HCT116 (cell line): ENCODE measurements around the gene CLDN5. TPM values are rescaled to one million over a fixed set of nuclear protein-coding genes. Genes with fewer than 3 reads are reported as not detected.

Experiments
- ATAC-seq: fragments of 200-7000 bp; cut with Tn5 transposase; 2 replicates; pipeline ENCODE4 v1.9.1; 2020; ENCODE audit warnings: mild to moderate bottlenecking, moderate library complexity
- BruUV-seq: library from RNA; stranded (reverse); fragments of 400-500 nt; replicated peaks from 2 replicates; lab custom pipeline; 2021; lab: Mats Ljungman, UMichigan
- CTCF ChIA-PET: fragments of 300-600 bp; sonication (Branson Sonifier 250); formaldehyde crosslinking; loops from one replicate; lab custom pipeline; 2021; ENCODE audit warnings: antibody characterized with exemption; lab: Charles Lee
- POLR2A ChIA-PET: fragments of 300-600, 350-600 bp; sonication (Branson Sonifier 250); formaldehyde crosslinking; loops from one replicate; lab custom pipeline; 2021; ENCODE audit warnings: antibody characterized with exemption; lab: Charles Lee
- RAD21 ChIA-PET, 2 experiments: fragments of 300-600 bp; sonication (Branson Sonifier 250); formaldehyde crosslinking; loops; one replicate each; lab custom pipeline; 2023; ENCODE audit warnings: low total read pairs in 2 of 2; ENCODE audit not compliant: uncharacterized antibody in 2 of 2, unreplicated experiment in 2 of 2, low non-redundant PET in 1 of 2; lab: Charles Lee
- DNase-seq: peaks from one replicate; pipeline ENCODE4 v3.0.0-alpha.2; 2010; ENCODE audit warnings: low read depth, low spot score
- H2AFZ ChIP-seq: fragments of 200-600 bp; shearing (Covaris generic), sonication (generic); 2 replicates; pipeline ENCODE4 v1.6.1; 2017; ENCODE audit warnings: low read depth, mixed run types, mixed read lengths, antibody characterized with exemption, low read length; ENCODE audit not compliant: poor library complexity, severe bottlenecking
- H3K27ac ChIP-seq: 2 replicates; pipeline ENCODE4 v1.5.1; 2012; ENCODE audit warnings: low read depth, low read length
- H3K27me3 ChIP-seq: fragments of 200-600 bp; sonication (generic); 2 replicates; pipeline ENCODE4 v1.6.1; 2016; ENCODE audit warnings: mixed run types, low read length, mixed read lengths; ENCODE audit not compliant: insufficient read depth
- H3K36me3 ChIP-seq, 2 experiments: fragments of 200-500 bp in 1 of 2; fragments of 200-600 bp in 1 of 2; sonication (Bioruptor generic) in 1 of 2; sonication (generic) in 1 of 2; 2 replicates each; pipeline versions ENCODE4 v1.5.1 to v1.6.1; 2014 to 2016; ENCODE audit warnings: low read length in 2 of 2, inconsistent platforms in 1 of 2, mixed read lengths in 1 of 2, mixed run types in 1 of 2; ENCODE audit not compliant: insufficient read depth in 2 of 2, control insufficient read depth in 1 of 2
- H3K4me1 ChIP-seq, 2 experiments: fragments of 200-600 bp in 1 of 2; sonication (generic) in 1 of 2; 2 replicates each; pipeline versions ENCODE4 v1.5.1 to v1.6.1; 2012 to 2017; ENCODE audit warnings: low read length in 2 of 2, inconsistent platforms in 1 of 2, mild to moderate bottlenecking in 1 of 2, mixed read lengths in 1 of 2, mixed run types in 1 of 2, moderate library complexity in 1 of 2; ENCODE audit not compliant: insufficient read depth in 2 of 2, control insufficient read depth in 1 of 2
- H3K4me2 ChIP-seq: fragments of 200-600 bp; sonication (generic); 2 replicates; pipeline ENCODE4 v1.6.1; 2017; ENCODE audit warnings: mixed run types, low read length, mixed read lengths
- H3K4me3 ChIP-seq, 2 experiments: fragments of 200-600 bp in 1 of 2; sonication (generic) in 1 of 2; replicated peaks in 1 of 2; 2 replicates each; pipeline ENCODE4 v1.5.1; 2011 to 2016; ENCODE audit warnings: low read length in 2 of 2, control low read depth in 1 of 2, low read depth in 1 of 2, mild to moderate bottlenecking in 1 of 2, mixed read lengths in 1 of 2, mixed run types in 1 of 2
- H3K79me2 ChIP-seq: fragments of 200-600 bp; sonication (generic); 2 replicates; pipeline ENCODE4 v1.6.1; 2017; ENCODE audit warnings: mild to moderate bottlenecking, mixed run types, low read length, moderate library complexity, mixed read lengths; ENCODE audit not compliant: insufficient read depth
- H3K9ac ChIP-seq: fragments of 200-600 bp; sonication (generic); 2 replicates; pipeline ENCODE4 v1.6.1; 2016; ENCODE audit warnings: low read length, mixed read lengths
- H3K9me2 ChIP-seq: fragments of 200-600 bp; sonication (generic), shearing (Covaris generic); 2 replicates; pipeline ENCODE4 v1.6.1; 2017; ENCODE audit warnings: mixed run types, mild to moderate bottlenecking, moderate library complexity; ENCODE audit not compliant: insufficient read depth
- H3K9me3 ChIP-seq, 2 experiments: fragments of 200-500 bp in 1 of 2; fragments of 200-600 bp in 1 of 2; sonication (Bioruptor generic) in 1 of 2; sonication (generic) in 1 of 2; 2 replicates each; pipeline ENCODE4 v1.6.1; 2014 to 2017; ENCODE audit warnings: low read length in 2 of 2, mixed read lengths in 2 of 2, inconsistent platforms in 1 of 2, low read depth in 1 of 2, mild to moderate bottlenecking in 1 of 2, mixed run types in 1 of 2, moderate library complexity in 1 of 2; ENCODE audit not compliant: control insufficient read depth in 1 of 2, insufficient read depth in 1 of 2
- H4K20me1 ChIP-seq: fragments of 200-600 bp; sonication (generic), shearing (Covaris generic); 2 replicates; pipeline ENCODE4 v1.6.1; 2017; ENCODE audit warnings: mixed run types, mild to moderate bottlenecking, moderate library complexity; ENCODE audit not compliant: insufficient read depth
- ATF3 ChIP-seq: IDR thresholded peaks from 2 replicates; pipeline ENCODE4 v1.6.1; 2012
- CBX3 ChIP-seq: IDR thresholded peaks from 2 replicates; pipeline ENCODE4 v1.6.1; 2012; ENCODE audit warnings: low read depth
- CEBPB ChIP-seq: IDR thresholded peaks from 2 replicates; pipeline ENCODE4 v1.6.1; 2012; ENCODE audit warnings: low read depth
- CTCF ChIP-seq, 3 experiments: fragments of 200-600 bp in 1 of 3; sonication (generic) in 1 of 3; IDR thresholded peaks in 2 of 3; conservative IDR thresholded peaks in 1 of 3; 2 replicates each; pipeline ENCODE4 v1.5.1; 2012 to 2017; ENCODE audit warnings: low read depth in 2 of 3, low read length in 2 of 3, antibody characterized with exemption in 1 of 3, borderline replicate concordance in 1 of 3, control low read depth in 1 of 3, mild to moderate bottlenecking in 1 of 3, mixed read lengths in 1 of 3, mixed run types in 1 of 3, moderate library complexity in 1 of 3; ENCODE audit not compliant: insufficient read depth in 1 of 3
- ELF1 ChIP-seq: IDR thresholded peaks from 2 replicates; pipeline ENCODE4 v1.6.1; 2012; ENCODE audit warnings: low read depth, borderline replicate concordance
- EZH2 ChIP-seq: fragments of 200-600 bp; sonication (generic); IDR thresholded peaks from 2 replicates; pipeline ENCODE4 v1.6.1; 2017; ENCODE audit warnings: antibody characterized with exemption, mixed run types
- EZH2phosphoT487 ChIP-seq: fragments of 200-600 bp; IDR thresholded peaks from 2 replicates; pipeline ENCODE4 v1.6.1; 2018; ENCODE audit warnings: antibody characterized with exemption, borderline replicate concordance
- FOSL1 ChIP-seq: IDR thresholded peaks from 2 replicates; pipeline ENCODE4 v1.6.1; 2012; ENCODE audit warnings: low read depth
- JUND ChIP-seq: IDR thresholded peaks from 2 replicates; pipeline ENCODE4 v1.6.1; 2012
- POLR2AphosphoS5 ChIP-seq: IDR thresholded peaks from 2 replicates; pipeline ENCODE4 v1.6.1; 2011; ENCODE audit warnings: mild to moderate bottlenecking, low read depth, low read length, moderate library complexity
- RAD21 ChIP-seq: IDR thresholded peaks from 2 replicates; pipeline ENCODE4 v1.6.1; 2012; ENCODE audit warnings: low read depth, mild to moderate bottlenecking
- SP1 ChIP-seq: IDR thresholded peaks from 2 replicates; pipeline ENCODE4 v1.6.1; 2012; ENCODE audit warnings: low read depth
- SRF ChIP-seq: IDR thresholded peaks from 2 replicates; pipeline ENCODE4 v1.6.1; 2012; ENCODE audit warnings: low read depth
- ZBTB33 ChIP-seq: IDR thresholded peaks from 2 replicates; pipeline ENCODE4 v1.6.1; 2011; ENCODE audit warnings: mild to moderate bottlenecking, low read length, moderate library complexity; ENCODE audit not compliant: insufficient replicate concordance; ENCODE audit errors: extremely low read depth
- ZFX ChIP-seq: fragments of 450-650 bp; IDR thresholded peaks from 2 replicates; pipeline ENCODE4 v1.6.1; 2017
- ZNF274 ChIP-seq: fragments of 200-500 bp; sonication (Bioruptor generic); IDR thresholded peaks from 2 replicates; pipeline ENCODE4 v1.6.1; 2014; ENCODE audit warnings: mild to moderate bottlenecking, low read depth, low read length, inconsistent platforms
- intact Hi-C: fragments of 100-400 bp; cut with micrococcal nuclease; formaldehyde crosslinking; loops from 2 replicates; pipeline ENCODE4 v1.10.0; 2022
- total RNA-seq: library from RNA; stranded (reverse); gene quantifications from one replicate; pipeline ENCODE4 v1.2.1, GENCODE V29; 2021; ENCODE audit not compliant: unreplicated experiment
- TF ChIP-seq, protein P1 (sequence below): IDR thresholded peaks from 2 replicates; pipeline ENCODE4 v1.6.1; 2012; ENCODE audit warnings: low read depth

The CLDN5 gene
- total RNA-seq, 1 experiment from 2014 or later = 0.32 TPM

DNA sequence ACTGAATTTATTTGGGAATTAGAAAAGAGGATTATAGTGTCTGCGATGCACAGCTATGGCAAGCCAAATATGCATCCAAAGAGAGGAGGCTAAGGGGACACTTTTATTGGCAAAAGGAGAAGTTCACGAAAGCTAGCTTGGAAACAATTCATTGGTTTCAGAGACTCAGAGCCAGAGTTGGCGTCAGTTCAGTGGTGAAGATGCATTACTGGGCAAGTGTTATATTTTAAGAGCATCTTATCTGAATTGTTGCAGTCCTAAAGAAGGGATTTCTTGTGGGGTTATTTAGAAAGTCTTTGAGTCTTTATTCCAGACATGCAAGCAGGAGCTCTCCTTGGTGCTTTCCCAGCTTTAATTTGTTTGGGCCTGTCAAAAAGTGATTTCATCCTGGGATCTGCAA lies 15.0 kb downstream of the CLDN5 start:
- POLR2A ChIA-PET = no interaction called here
- DNase-seq (no peak), ATAC-seq (no peak)
- Histone ChIP-seq H3K9me3 (no peaks in the 10 kb centered on the region), H4K20me1 (no peaks in the 10 kb centered on the region), H3K79me2 (no peaks in the 10 kb centered on the region), H3K4me3 (no peak overlapping the region), H2AFZ (no peak overlapping the region), H3K4me1 (no peaks in the 10 kb centered on the region), H3K27ac (no peak overlapping the region), H3K4me2 (no peak overlapping the region), H3K9me2 (no peaks in the 10 kb centered on the region), H3K36me3 (peaks cover 7 to 31% of the 10 kb centered on the region in 2 experiments; a peak in 3 of 4 replicates), H3K9ac (no peak overlapping the region), H3K27me3 (no peaks in the 10 kb centered on the region)
- BruUV-seq = no TSS peak
- intact Hi-C loops = no loop called here
- CTCF ChIA-PET = no interaction called here
- RAD21 ChIA-PET = interaction anchor here in 1 of 2 experiments (0.6 kb wide), 1 partner anchor 33 kb away, joined by 4 read pairs; no protein-coding TSS in a partner anchor
- no peak for TF ChIP-seq SP1
- no peak for TF ChIP-seq FOSL1
- no peak for TF ChIP-seq RAD21
- no peak for TF ChIP-seq CTCF (IDR thresholded peaks at IDR 0.05 in 2 of 3, conservative IDR thresholded peaks at IDR 0.05 in 1 of 3; ENCODE audit: borderline replicate concordance in 1 of 3, insufficient read depth in 1 of 3, low read depth in 2 of 3, low read length in 2 of 3)
- no peak for TF ChIP-seq ELF1
- no peak for TF ChIP-seq ZNF274
- no peak for TF ChIP-seq POLR2AphosphoS5
- no peak for TF ChIP-seq EZH2
- TF ChIP-seq JUND = no peak
- no peak for TF ChIP-seq ATF3
- no peak for TF ChIP-seq ZFX
- TF ChIP-seq CBX3 = no peak
- no peak for TF ChIP-seq EZH2phosphoT487
- no peak for TF ChIP-seq ZBTB33
- TF ChIP-seq SRF = no peak
- TF ChIP-seq, protein P1, sequence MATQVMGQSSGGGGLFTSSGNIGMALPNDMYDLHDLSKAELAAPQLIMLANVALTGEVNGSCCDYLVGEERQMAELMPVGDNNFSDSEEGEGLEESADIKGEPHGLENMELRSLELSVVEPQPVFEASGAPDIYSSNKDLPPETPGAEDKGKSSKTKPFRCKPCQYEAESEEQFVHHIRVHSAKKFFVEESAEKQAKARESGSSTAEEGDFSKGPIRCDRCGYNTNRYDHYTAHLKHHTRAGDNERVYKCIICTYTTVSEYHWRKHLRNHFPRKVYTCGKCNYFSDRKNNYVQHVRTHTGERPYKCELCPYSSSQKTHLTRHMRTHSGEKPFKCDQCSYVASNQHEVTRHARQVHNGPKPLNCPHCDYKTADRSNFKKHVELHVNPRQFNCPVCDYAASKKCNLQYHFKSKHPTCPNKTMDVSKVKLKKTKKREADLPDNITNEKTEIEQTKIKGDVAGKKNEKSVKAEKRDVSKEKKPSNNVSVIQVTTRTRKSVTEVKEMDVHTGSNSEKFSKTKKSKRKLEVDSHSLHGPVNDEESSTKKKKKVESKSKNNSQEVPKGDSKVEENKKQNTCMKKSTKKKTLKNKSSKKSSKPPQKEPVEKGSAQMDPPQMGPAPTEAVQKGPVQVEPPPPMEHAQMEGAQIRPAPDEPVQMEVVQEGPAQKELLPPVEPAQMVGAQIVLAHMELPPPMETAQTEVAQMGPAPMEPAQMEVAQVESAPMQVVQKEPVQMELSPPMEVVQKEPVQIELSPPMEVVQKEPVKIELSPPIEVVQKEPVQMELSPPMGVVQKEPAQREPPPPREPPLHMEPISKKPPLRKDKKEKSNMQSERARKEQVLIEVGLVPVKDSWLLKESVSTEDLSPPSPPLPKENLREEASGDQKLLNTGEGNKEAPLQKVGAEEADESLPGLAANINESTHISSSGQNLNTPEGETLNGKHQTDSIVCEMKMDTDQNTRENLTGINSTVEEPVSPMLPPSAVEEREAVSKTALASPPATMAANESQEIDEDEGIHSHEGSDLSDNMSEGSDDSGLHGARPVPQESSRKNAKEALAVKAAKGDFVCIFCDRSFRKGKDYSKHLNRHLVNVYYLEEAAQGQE = no peak
- no peak for TF ChIP-seq CEBPB
